Measurements from ENCODE around the gene OSBP.
"Not testable (repeated sequence)": the region's sequence is repeated elsewhere in the genome, so short reads cannot be mapped to it uniquely, and the experiment has no call there.

OSBP gene

DNA sequence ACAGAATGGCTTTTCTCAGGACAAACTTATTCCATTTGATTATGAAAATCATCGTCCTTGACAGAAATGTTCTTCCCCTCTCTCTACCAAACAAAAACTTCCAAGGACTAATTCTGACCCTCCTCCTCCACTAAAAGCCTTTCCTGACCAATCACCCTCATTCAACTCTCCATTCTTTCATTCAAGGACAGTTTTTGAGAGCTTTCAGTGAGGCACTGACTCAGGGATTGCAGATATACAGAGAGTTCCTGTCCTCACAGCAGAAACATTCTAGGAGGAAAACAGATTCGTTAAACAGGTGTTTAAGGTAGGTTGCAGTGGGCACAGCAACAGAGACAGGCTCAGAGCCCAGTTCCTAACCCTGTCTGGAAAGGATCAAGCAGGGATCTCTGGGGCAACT, 62.7 kb downstream of the OSBP start:
- DNase-seq: no peak

- DNase-seq: peak; percentile 30
Observed at GRCh38 chr11:59551659-59552521, 63.7 kb downstream of the OSBP start.

GRCh38 chr11:59550842-59551658, 64.5 kb downstream of the OSBP start:
- peak; percentile 87 for DNase-seq

- peak; percentile 91 for DNase-seq
Observed at GRCh38 chr11:59550368-59550841, 65.2 kb downstream of the OSBP start.

DNA sequence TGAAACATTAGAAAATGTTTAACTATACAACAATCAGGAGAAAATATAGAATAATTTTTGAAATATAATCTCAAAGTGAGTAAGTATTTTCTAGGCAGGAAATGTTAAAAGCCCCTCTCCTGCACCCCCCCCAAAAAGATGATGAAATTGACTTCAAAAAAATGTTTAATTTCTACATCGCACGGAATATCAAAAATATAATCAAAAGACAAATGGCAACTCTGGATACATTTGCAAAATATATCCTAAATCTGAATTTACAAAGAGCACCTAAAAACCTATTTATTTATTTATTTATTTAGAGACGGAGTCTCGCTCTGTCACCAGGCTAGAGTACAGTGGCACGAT, 67.3 kb downstream of the OSBP start:
- DNase-seq: no peak

DNA sequence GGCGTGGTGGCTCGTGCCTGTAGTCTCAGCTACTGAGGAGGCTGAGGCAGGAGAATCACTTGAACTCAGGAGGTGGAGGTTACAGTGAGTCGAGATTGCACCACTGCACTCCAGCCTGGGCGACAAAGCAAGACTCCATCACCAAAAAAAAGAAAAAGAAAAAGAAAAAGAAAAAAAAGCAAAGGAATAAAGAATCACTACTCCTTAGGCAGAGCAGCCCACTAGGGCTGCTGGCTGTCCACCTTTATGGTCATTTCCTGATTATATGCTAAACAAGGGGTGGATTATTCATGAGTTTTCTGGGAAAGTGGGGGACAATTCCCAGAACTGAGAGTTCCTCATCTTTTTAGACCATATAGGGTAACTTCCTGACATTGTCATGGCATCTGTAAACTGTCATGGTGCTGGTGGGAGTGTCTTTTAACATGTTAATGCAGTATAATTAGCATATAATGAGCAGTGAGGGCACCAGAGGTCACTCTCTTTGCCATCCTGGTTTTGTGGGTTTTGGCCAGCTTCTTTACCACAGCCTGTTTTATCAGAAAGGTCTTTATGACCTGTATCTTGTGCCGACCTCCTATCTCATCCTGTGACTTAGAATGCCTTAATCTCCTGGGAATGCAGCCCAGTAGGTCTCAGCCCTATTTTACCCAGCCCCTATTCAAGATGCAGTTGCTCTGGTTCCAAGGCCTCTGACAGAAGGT, 67.8 kb downstream of the OSBP start:
- DNase-seq: not testable (repeated sequence)

- DNase-seq: no peak
Observed at GRCh38 chr11:59545179-59546020, 70.2 kb downstream of the OSBP start.

DNA sequence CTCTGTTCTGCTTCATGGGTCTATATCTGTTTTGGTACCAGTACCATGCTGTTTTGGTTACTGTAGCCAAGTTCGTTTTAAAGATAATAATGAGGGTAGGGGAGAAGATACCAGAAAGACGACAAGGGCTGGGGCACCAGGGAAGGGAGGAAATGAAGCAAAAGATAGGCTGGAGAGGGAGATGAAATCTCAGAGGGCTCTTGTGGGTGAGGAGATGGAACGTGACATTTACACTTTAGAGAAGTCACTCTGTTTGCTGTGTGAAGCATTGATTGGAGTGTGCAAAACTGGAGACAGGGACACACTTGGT, 70.8 kb downstream of the OSBP start:
- no peak for DNase-seq

DNA sequence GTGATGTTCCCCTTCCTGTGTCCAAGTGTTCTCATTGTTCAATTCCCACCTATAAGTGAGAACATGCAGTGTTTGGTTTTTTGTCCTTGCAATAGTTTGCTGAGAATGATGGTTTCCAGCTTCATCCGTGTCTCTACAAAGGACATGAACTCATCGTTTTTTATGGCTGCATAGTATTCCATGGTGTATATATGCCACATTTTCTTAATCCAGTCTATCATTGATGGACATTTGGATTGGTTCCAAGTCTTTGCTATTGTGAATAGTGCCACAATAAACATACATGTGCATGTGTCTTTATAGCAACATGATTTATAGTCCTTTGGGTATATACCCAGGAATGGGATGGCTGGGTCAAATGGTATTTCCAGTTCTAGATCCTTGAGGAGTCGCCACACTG, 71.9 kb downstream of the OSBP start:
- not testable (repeated sequence) for DNase-seq

DNA sequence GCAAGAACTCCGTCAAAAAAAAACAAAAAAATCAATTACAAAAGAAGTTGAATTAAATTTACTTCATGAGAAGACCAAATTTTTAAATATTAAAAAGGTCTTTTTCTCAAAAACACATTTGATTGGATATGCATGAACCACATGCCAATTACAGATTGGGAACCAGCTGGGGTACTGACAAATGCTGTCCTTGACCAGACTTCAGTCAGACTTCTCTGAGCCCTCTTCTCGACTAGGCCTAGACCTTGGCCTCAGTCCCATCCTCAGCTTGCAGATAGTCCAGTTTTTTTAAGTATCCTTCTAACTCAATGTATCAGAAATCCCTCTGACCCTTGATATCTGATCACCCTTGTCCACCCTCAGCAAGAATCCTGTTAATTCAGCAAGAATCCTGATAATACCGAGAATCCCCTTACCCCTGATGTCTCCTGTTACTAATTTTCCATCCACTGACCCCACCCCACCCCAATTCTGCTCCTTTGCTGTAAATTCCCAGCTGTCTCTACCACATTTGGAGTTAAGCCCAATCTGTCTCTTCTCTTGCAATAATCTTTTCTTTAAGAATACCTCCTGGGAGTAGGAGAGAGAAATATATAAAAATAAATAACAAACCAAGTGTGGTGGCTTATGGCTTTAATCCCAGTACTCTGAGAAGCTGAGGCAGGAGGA, 73.3 kb downstream of the OSBP start:
- DNase-seq: no peak

DNA sequence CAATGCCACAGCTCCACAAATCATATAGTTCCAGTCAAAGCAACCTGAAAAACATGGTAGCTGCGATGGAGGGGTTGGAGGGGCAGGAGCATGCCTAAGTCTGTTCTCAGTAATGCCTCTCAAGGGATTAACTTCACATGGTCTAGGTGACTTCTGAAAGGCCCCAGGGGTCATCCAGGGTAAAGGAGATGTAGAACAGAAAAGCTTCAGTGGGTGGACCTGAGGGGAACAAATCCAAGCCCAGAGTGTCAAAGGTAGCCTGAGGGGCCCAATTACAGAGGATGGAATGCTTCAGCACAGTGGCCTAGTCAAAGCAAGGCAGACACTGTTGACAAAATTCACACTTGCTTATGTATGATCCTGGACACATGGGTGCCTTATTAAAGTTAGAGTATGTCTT, 80.9 kb downstream of the OSBP start:
- DNase-seq: no peak

- DNase-seq: no peak
Observed at GRCh38 chr11:59532620-59533019, 83.0 kb downstream of the OSBP start.

DNA sequence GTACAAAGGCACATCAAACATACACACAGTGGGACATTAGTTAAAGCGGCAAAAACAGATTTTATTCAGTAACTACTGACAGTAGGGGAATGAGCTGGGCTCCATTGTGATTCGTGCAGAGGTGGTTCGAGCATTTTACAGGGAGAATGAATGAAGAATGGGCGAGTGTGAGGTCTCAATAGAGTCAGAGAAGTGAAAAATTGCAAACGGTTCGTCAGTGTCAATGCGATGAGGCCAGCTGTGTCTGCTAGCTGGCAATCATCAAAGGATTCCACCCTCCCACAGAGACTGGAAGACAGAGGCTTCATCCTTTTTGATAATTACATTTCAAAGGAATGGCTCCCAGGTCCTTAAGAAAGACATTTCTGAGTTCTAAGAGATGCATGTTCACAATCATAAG, 86.9 kb downstream of the OSBP start:
- DNase-seq: no peak
